ENCODE measurements around the gene CSNK2A1.

Gene CSNK2A1

GRCh38 chr20:427849-428657 lies 115.5 kb downstream of the CSNK2A1 start:
- no peak for DNase-seq

- DNase-seq, result no peak
Observed at GRCh38 chr20:427401-427800, 116.2 kb downstream of the CSNK2A1 start.

GRCh38 chr20:426566-426965 lies 117.0 kb downstream of the CSNK2A1 start:
- DNase-seq, result no peak

Measured in SIG-M5 (cell line).